Lower leg skin (tissue), 3 donors: ENCODE results near the gene ADAT1.

Experiments
- POLR2A ChIP-seq, 2 donors: fragments of 450-650 bp; IDR thresholded peaks; one replicate each; pipeline ENCODE4 v1.6.1; 2016 to 2017; ENCODE audit warnings: antibody characterized with exemption in 2 of 2, mild to moderate bottlenecking in 1 of 2, moderate library complexity in 1 of 2
- TF ChIP-seq, protein P1 (sequence below), 3 donors: fragments of 450-650 bp; IDR thresholded peaks; one replicate each; pipeline ENCODE4 v1.5.1; 2016; ENCODE audit warnings: antibody characterized with exemption in 3 of 3, mild to moderate bottlenecking in 3 of 3, moderate library complexity in 2 of 3

GRCh38 chr16:75578725-75579124, 44.4 kb downstream of the ADAT1 start:
- TF ChIP-seq, protein P1, sequence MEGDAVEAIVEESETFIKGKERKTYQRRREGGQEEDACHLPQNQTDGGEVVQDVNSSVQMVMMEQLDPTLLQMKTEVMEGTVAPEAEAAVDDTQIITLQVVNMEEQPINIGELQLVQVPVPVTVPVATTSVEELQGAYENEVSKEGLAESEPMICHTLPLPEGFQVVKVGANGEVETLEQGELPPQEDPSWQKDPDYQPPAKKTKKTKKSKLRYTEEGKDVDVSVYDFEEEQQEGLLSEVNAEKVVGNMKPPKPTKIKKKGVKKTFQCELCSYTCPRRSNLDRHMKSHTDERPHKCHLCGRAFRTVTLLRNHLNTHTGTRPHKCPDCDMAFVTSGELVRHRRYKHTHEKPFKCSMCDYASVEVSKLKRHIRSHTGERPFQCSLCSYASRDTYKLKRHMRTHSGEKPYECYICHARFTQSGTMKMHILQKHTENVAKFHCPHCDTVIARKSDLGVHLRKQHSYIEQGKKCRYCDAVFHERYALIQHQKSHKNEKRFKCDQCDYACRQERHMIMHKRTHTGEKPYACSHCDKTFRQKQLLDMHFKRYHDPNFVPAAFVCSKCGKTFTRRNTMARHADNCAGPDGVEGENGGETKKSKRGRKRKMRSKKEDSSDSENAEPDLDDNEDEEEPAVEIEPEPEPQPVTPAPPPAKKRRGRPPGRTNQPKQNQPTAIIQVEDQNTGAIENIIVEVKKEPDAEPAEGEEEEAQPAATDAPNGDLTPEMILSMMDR (IDR thresholded peaks at IDR 0.05), result no peak
- no peak for TF ChIP-seq POLR2A (IDR thresholded peaks at IDR 0.05)
